ENCODE measurements around the gene FRMPD4. TPM values are rescaled to one million over a fixed set of nuclear protein-coding genes. Genes with fewer than 3 reads are reported as not detected.

Gene FRMPD4
- total RNA-seq, 5 donors from 2014 or later (not counting 1 experiment from before 2014, with no cell fraction given) = not detected

DNA sequence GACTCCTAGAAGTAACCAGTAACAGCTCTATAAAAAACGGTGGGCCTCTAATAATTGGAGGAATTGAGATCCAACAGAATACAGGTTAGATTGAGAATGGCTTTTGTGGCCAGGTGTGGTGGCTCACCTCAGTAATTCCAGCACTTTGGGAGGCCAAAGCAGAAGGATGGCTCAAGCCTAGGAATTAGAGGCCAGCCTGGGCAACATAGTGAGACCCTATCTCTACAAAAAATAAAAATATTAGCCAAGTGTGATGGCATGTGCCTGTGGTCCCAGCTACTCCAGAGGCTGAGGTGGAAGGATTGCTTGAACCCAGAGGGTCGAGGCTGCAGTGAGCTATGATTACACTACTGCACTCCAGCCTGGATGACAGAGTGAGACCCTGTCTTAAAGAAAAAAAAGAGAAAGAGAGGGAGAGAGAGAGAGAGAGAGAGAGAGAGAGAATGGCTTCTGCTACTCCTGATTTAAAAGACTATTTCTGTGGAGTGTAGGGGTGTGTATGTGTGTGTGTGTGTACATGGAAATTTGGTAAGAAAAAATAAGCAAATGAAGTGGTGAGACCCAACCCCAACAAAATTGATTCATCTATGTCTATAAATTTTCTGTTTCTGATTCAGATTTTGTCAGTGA is 89.3 kb downstream of the FRMPD4 start:
- ChIA-PET CTCF (no interaction called here), POLR2A (no interaction called here)
- Histone ChIP-seq H3K4me1 (ENCODE audit: control insufficient read depth in 1 of 2, extremely low read depth in 1 of 2, insufficient read depth in 2 of 2, low read length in 2 of 2) (no peaks in the 10 kb centered on the region), H3K27me3 (replicated peaks in 1 of 2; ENCODE audit: control insufficient read depth in 2 of 2, extremely low read depth in 1 of 2, insufficient read depth in 2 of 2, low read length in 1 of 2) (no peaks in the 10 kb centered on the region), H3K27ac (ENCODE audit: low read length) (no peak overlapping the region), H3K4me3 (ENCODE audit: control insufficient read depth in 1 of 2, extremely low read depth in 1 of 2, low read length in 1 of 2) (no peak overlapping the region), H3K36me3 (ENCODE audit: control insufficient read depth in 2 of 2, extremely low read depth in 1 of 2, insufficient read depth in 1 of 2, low read length in 1 of 2) (no peaks in the 10 kb centered on the region), H3K9me3 (no peaks in the 10 kb centered on the region)
- no peak overlapping the region for H3K4me3 Mint-ChIP-seq
- ATAC-seq (replicated peaks in 1 of 4) (no peak), DNase-seq (no peak)
- peaks cover 0 to 12% of the 10 kb centered on the region in 2 donors for H3K27me3 Mint-ChIP-seq
- no peaks in the 10 kb centered on the region for H3K9me3 Mint-ChIP-seq
- no peaks in the 10 kb centered on the region for H3K4me1 Mint-ChIP-seq
- no peaks in the 10 kb centered on the region for H3K36me3 Mint-ChIP-seq
- H3K27ac Mint-ChIP-seq = no peak overlapping the region
- WGBS (ENCODE audit: insufficient coverage) = 40% methylated on average over 1 of the region's 2 CpGs

DNA sequence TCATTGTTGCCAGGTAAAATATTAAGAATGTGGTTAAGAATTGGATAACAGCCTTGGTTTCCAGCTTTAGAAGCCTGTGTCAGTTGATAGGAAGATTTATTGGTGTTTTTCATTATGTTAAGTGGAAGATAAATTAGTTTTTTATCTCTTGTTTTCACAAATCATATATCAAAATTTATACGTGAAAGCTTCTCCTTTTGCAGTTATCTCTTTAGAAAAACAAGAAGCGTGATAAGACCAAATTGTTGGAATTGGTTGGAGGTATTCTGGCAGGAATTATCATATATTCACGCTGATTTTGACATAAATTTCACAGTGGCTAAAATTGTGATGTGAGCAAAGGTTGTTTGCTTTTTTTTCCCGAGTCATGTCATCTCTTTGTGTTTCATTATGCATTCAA is 90.6 kb downstream of the FRMPD4 start:
- Histone ChIP-seq H3K4me1 (ENCODE audit: control insufficient read depth in 1 of 2, extremely low read depth in 1 of 2, insufficient read depth in 2 of 2, low read length in 2 of 2) (no peaks in the 10 kb centered on the region), H3K27me3 (replicated peaks in 1 of 2; ENCODE audit: control insufficient read depth in 2 of 2, extremely low read depth in 1 of 2, insufficient read depth in 2 of 2, low read length in 1 of 2) (no peaks in the 10 kb centered on the region), H3K27ac (ENCODE audit: low read length) (no peak overlapping the region), H3K9me3 (no peaks in the 10 kb centered on the region), H3K4me3 (ENCODE audit: control insufficient read depth in 1 of 2, extremely low read depth in 1 of 2, low read length in 1 of 2) (no peak overlapping the region), H3K36me3 (ENCODE audit: control insufficient read depth in 2 of 2, extremely low read depth in 1 of 2, insufficient read depth in 1 of 2, low read length in 1 of 2) (no peaks in the 10 kb centered on the region)
- no peak for DNase-seq
- ChIA-PET CTCF (no interaction called here), POLR2A (no interaction called here)
- Mint-ChIP-seq H3K9me3 (no peaks in the 10 kb centered on the region), H3K4me3 (no peak overlapping the region), H3K36me3 (no peaks in the 10 kb centered on the region), H3K27me3 (peaks cover 0 to 15% of the 10 kb centered on the region in 2 donors), H3K4me1 (no peaks in the 10 kb centered on the region), H3K27ac (no peak overlapping the region)
- ATAC-seq (replicated peaks in 1 of 4) = no peak
- no CpG with 5 or more reads among the region's 4 CpGs for WGBS (ENCODE audit: insufficient coverage)

- Mint-ChIP-seq H3K27ac (no peak overlapping the region), H3K4me1 (no peaks in the 10 kb centered on the region), H3K9me3 (no peaks in the 10 kb centered on the region), H3K36me3 (no peaks in the 10 kb centered on the region), H3K4me3 (no peak overlapping the region), H3K27me3 (peaks cover 0 to 18% of the 10 kb centered on the region in 2 donors)
- no peaks in the 10 kb centered on the region for H3K9me3 ChIP-seq
- DNase-seq = no peak
- POLR2A ChIA-PET = no interaction called here
- no peaks in the 10 kb centered on the region for H3K4me1 ChIP-seq (ENCODE audit: control insufficient read depth in 1 of 2, extremely low read depth in 1 of 2, insufficient read depth in 2 of 2, low read length in 2 of 2)
- CTCF ChIA-PET = no interaction called here
- H3K27me3 ChIP-seq (replicated peaks in 1 of 2; ENCODE audit: control insufficient read depth in 2 of 2, extremely low read depth in 1 of 2, insufficient read depth in 2 of 2, low read length in 1 of 2) = no peaks in the 10 kb centered on the region
- H3K4me3 ChIP-seq (ENCODE audit: control insufficient read depth in 1 of 2, extremely low read depth in 1 of 2, low read length in 1 of 2) = no peak overlapping the region
- no peak overlapping the region for H3K27ac ChIP-seq (ENCODE audit: low read length)
- no peak for ATAC-seq (replicated peaks in 1 of 4)
- no peaks in the 10 kb centered on the region for H3K36me3 ChIP-seq (ENCODE audit: control insufficient read depth in 2 of 2, extremely low read depth in 1 of 2, insufficient read depth in 1 of 2, low read length in 1 of 2)
- WGBS (ENCODE audit: insufficient coverage) = no CpG with 5 or more reads among the region's 2 CpGs
Observed at GRCh38 chrX:12229986-12230385, 91.7 kb downstream of the FRMPD4 start.

- ChIA-PET CTCF (no interaction called here), POLR2A (no interaction called here)
- Mint-ChIP-seq H3K36me3 (no peaks in the 10 kb centered on the region), H3K27me3 (peaks cover 0 to 17% of the 10 kb centered on the region in 2 donors), H3K27ac (no peak overlapping the region), H3K4me3 (no peak overlapping the region), H3K9me3 (no peaks in the 10 kb centered on the region), H3K4me1 (no peaks in the 10 kb centered on the region)
- Histone ChIP-seq H3K4me3 (ENCODE audit: control insufficient read depth in 1 of 2, extremely low read depth in 1 of 2, low read length in 1 of 2) (no peak overlapping the region), H3K9me3 (no peaks in the 10 kb centered on the region), H3K4me1 (ENCODE audit: control insufficient read depth in 1 of 2, extremely low read depth in 1 of 2, insufficient read depth in 2 of 2, low read length in 2 of 2) (no peaks in the 10 kb centered on the region), H3K27me3 (replicated peaks in 1 of 2; ENCODE audit: control insufficient read depth in 2 of 2, extremely low read depth in 1 of 2, insufficient read depth in 2 of 2, low read length in 1 of 2) (no peaks in the 10 kb centered on the region), H3K27ac (ENCODE audit: low read length) (no peak overlapping the region), H3K36me3 (ENCODE audit: control insufficient read depth in 2 of 2, extremely low read depth in 1 of 2, insufficient read depth in 1 of 2, low read length in 1 of 2) (no peaks in the 10 kb centered on the region)
- ATAC-seq (replicated peaks in 1 of 4) = no peak
- 50% methylated on average over 1 of the region's 5 CpGs for WGBS (ENCODE audit: insufficient coverage)
- no peak for DNase-seq
Observed at GRCh38 chrX:12234534-12235329, 96.5 kb downstream of the FRMPD4 start.

DNA sequence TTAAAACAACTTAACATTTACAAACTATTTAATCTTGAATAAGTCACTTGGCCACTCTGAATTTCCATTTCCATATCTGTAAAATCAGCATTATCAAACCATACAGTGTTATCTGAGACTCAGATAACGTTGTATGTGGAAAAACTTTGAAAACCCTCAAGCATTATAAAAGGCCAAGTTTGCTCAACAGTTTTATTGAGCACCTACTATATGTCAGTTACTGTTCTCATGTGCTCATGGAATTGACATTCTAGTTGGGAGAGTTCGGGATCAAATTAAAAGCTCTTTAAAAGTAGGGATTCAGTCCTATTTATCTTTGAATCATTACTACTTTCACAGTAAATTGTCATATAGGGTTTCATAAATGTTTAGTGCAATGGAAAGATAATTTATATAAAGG is 97.9 kb downstream of the FRMPD4 start:
- peaks cover 0 to 13% of the 10 kb centered on the region in 2 donors for H3K27me3 Mint-ChIP-seq
- no peaks in the 10 kb centered on the region for H3K36me3 Mint-ChIP-seq
- ChIA-PET POLR2A (no interaction called here), CTCF (no interaction called here)
- H3K9me3 ChIP-seq = no peaks in the 10 kb centered on the region
- H3K4me3 Mint-ChIP-seq = no peak overlapping the region
- no CpG with 5 or more reads among the region's 2 CpGs for WGBS (ENCODE audit: insufficient coverage)
- no peak overlapping the region for H3K27ac ChIP-seq (ENCODE audit: low read length)
- ATAC-seq (replicated peaks in 1 of 4) (no peak), DNase-seq (no peak)
- H3K27ac Mint-ChIP-seq = no peak overlapping the region
- no peaks in the 10 kb centered on the region for H3K4me1 Mint-ChIP-seq
- H3K36me3 ChIP-seq (ENCODE audit: control insufficient read depth in 2 of 2, extremely low read depth in 1 of 2, insufficient read depth in 1 of 2, low read length in 1 of 2) = no peaks in the 10 kb centered on the region
- H3K4me1 ChIP-seq (ENCODE audit: control insufficient read depth in 1 of 2, extremely low read depth in 1 of 2, insufficient read depth in 2 of 2, low read length in 2 of 2) = no peaks in the 10 kb centered on the region
- H3K9me3 Mint-ChIP-seq = no peaks in the 10 kb centered on the region
- H3K4me3 ChIP-seq (ENCODE audit: control insufficient read depth in 1 of 2, extremely low read depth in 1 of 2, low read length in 1 of 2) = no peak overlapping the region
- H3K27me3 ChIP-seq (replicated peaks in 1 of 2; ENCODE audit: control insufficient read depth in 2 of 2, extremely low read depth in 1 of 2, insufficient read depth in 2 of 2, low read length in 1 of 2) = no peaks in the 10 kb centered on the region

DNA sequence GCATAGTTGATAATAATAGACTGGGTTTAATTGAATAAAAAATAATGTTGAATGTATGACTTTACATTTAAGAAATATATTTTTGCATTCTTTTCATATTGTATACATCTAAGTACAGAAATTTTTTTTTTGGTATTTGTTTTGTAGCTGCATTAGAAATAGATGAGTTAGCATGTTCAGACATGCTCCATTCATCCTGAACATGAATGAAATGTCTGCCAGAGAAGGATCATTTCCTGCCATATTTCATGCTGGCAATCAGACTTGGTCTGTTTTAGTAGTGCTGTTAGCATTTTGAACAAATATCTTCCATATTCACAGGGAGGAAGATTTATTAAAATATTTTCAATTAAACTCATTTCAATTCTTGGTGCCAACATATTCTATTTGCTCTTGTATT is 98.9 kb downstream of the FRMPD4 start:
- Histone ChIP-seq H3K4me1 (ENCODE audit: control insufficient read depth in 1 of 2, extremely low read depth in 1 of 2, insufficient read depth in 2 of 2, low read length in 2 of 2) (no peaks in the 10 kb centered on the region), H3K4me3 (ENCODE audit: control insufficient read depth in 1 of 2, extremely low read depth in 1 of 2, low read length in 1 of 2) (no peak overlapping the region), H3K9me3 (no peaks in the 10 kb centered on the region), H3K27me3 (replicated peaks in 1 of 2; ENCODE audit: control insufficient read depth in 2 of 2, extremely low read depth in 1 of 2, insufficient read depth in 2 of 2, low read length in 1 of 2) (no peaks in the 10 kb centered on the region), H3K36me3 (ENCODE audit: control insufficient read depth in 2 of 2, extremely low read depth in 1 of 2, insufficient read depth in 1 of 2, low read length in 1 of 2) (no peaks in the 10 kb centered on the region), H3K27ac (ENCODE audit: low read length) (no peak overlapping the region)
- Mint-ChIP-seq H3K4me1 (no peaks in the 10 kb centered on the region), H3K36me3 (no peaks in the 10 kb centered on the region), H3K27me3 (peaks cover 0 to 12% of the 10 kb centered on the region in 2 donors), H3K9me3 (no peaks in the 10 kb centered on the region), H3K4me3 (no peak overlapping the region), H3K27ac (no peak overlapping the region)
- POLR2A ChIA-PET = no interaction called here
- ATAC-seq (replicated peaks in 1 of 4) (no peak), DNase-seq (no peak)
- CTCF ChIA-PET = interaction anchor here in 1 of 2 donors (0.7 kb wide), 1 partner anchor 9 kb away, joined by 3 read pairs; no protein-coding TSS in a partner anchor
